HCT116 (cell line): Measurements from ENCODE around the gene SGTB. TPM values are rescaled to one million over a fixed set of nuclear protein-coding genes. Genes with fewer than 3 reads are reported as not detected.

Experiments
- ATAC-seq: fragments of 200-7000 bp; cut with Tn5 transposase; 2 replicates; pipeline ENCODE4 v1.9.1; 2020; ENCODE audit warnings: mild to moderate bottlenecking, moderate library complexity
- BruUV-seq: library from RNA; stranded (reverse); fragments of 400-500 nt; replicated peaks from 2 replicates; lab custom pipeline; 2021; lab: Mats Ljungman, UMichigan
- CTCF ChIA-PET: fragments of 300-600 bp; sonication (Branson Sonifier 250); formaldehyde crosslinking; loops from one replicate; lab custom pipeline; 2021; ENCODE audit warnings: antibody characterized with exemption; lab: Charles Lee
- POLR2A ChIA-PET: fragments of 300-600, 350-600 bp; sonication (Branson Sonifier 250); formaldehyde crosslinking; loops from one replicate; lab custom pipeline; 2021; ENCODE audit warnings: antibody characterized with exemption; lab: Charles Lee
- RAD21 ChIA-PET, 2 experiments: fragments of 300-600 bp; sonication (Branson Sonifier 250); formaldehyde crosslinking; loops; one replicate each; lab custom pipeline; 2023; ENCODE audit warnings: low total read pairs in 2 of 2; ENCODE audit not compliant: uncharacterized antibody in 2 of 2, unreplicated experiment in 2 of 2, low non-redundant PET in 1 of 2; lab: Charles Lee
- DNase-seq: peaks from one replicate; pipeline ENCODE4 v3.0.0-alpha.2; 2010; ENCODE audit warnings: low read depth, low spot score
- H2AFZ ChIP-seq: fragments of 200-600 bp; shearing (Covaris generic), sonication (generic); 2 replicates; pipeline ENCODE4 v1.6.1; 2017; ENCODE audit warnings: low read depth, mixed run types, mixed read lengths, antibody characterized with exemption, low read length; ENCODE audit not compliant: poor library complexity, severe bottlenecking
- H3K27ac ChIP-seq: 2 replicates; pipeline ENCODE4 v1.5.1; 2012; ENCODE audit warnings: low read depth, low read length
- H3K27me3 ChIP-seq: fragments of 200-600 bp; sonication (generic); 2 replicates; pipeline ENCODE4 v1.6.1; 2016; ENCODE audit warnings: mixed run types, low read length, mixed read lengths; ENCODE audit not compliant: insufficient read depth
- H3K36me3 ChIP-seq, 2 experiments: fragments of 200-500 bp in 1 of 2; fragments of 200-600 bp in 1 of 2; sonication (Bioruptor generic) in 1 of 2; sonication (generic) in 1 of 2; 2 replicates each; pipeline versions ENCODE4 v1.5.1 to v1.6.1; 2014 to 2016; ENCODE audit warnings: low read length in 2 of 2, inconsistent platforms in 1 of 2, mixed read lengths in 1 of 2, mixed run types in 1 of 2; ENCODE audit not compliant: insufficient read depth in 2 of 2, control insufficient read depth in 1 of 2
- H3K4me1 ChIP-seq, 2 experiments: fragments of 200-600 bp in 1 of 2; sonication (generic) in 1 of 2; 2 replicates each; pipeline versions ENCODE4 v1.5.1 to v1.6.1; 2012 to 2017; ENCODE audit warnings: low read length in 2 of 2, inconsistent platforms in 1 of 2, mild to moderate bottlenecking in 1 of 2, mixed read lengths in 1 of 2, mixed run types in 1 of 2, moderate library complexity in 1 of 2; ENCODE audit not compliant: insufficient read depth in 2 of 2, control insufficient read depth in 1 of 2
- H3K4me2 ChIP-seq: fragments of 200-600 bp; sonication (generic); 2 replicates; pipeline ENCODE4 v1.6.1; 2017; ENCODE audit warnings: mixed run types, low read length, mixed read lengths
- H3K4me3 ChIP-seq, 2 experiments: fragments of 200-600 bp in 1 of 2; sonication (generic) in 1 of 2; replicated peaks in 1 of 2; 2 replicates each; pipeline ENCODE4 v1.5.1; 2011 to 2016; ENCODE audit warnings: low read length in 2 of 2, control low read depth in 1 of 2, low read depth in 1 of 2, mild to moderate bottlenecking in 1 of 2, mixed read lengths in 1 of 2, mixed run types in 1 of 2
- H3K79me2 ChIP-seq: fragments of 200-600 bp; sonication (generic); 2 replicates; pipeline ENCODE4 v1.6.1; 2017; ENCODE audit warnings: mild to moderate bottlenecking, mixed run types, low read length, moderate library complexity, mixed read lengths; ENCODE audit not compliant: insufficient read depth
- H3K9ac ChIP-seq: fragments of 200-600 bp; sonication (generic); 2 replicates; pipeline ENCODE4 v1.6.1; 2016; ENCODE audit warnings: low read length, mixed read lengths
- H3K9me2 ChIP-seq: fragments of 200-600 bp; sonication (generic), shearing (Covaris generic); 2 replicates; pipeline ENCODE4 v1.6.1; 2017; ENCODE audit warnings: mixed run types, mild to moderate bottlenecking, moderate library complexity; ENCODE audit not compliant: insufficient read depth
- H3K9me3 ChIP-seq, 2 experiments: fragments of 200-500 bp in 1 of 2; fragments of 200-600 bp in 1 of 2; sonication (Bioruptor generic) in 1 of 2; sonication (generic) in 1 of 2; 2 replicates each; pipeline ENCODE4 v1.6.1; 2014 to 2017; ENCODE audit warnings: low read length in 2 of 2, mixed read lengths in 2 of 2, inconsistent platforms in 1 of 2, low read depth in 1 of 2, mild to moderate bottlenecking in 1 of 2, mixed run types in 1 of 2, moderate library complexity in 1 of 2; ENCODE audit not compliant: control insufficient read depth in 1 of 2, insufficient read depth in 1 of 2
- H4K20me1 ChIP-seq: fragments of 200-600 bp; sonication (generic), shearing (Covaris generic); 2 replicates; pipeline ENCODE4 v1.6.1; 2017; ENCODE audit warnings: mixed run types, mild to moderate bottlenecking, moderate library complexity; ENCODE audit not compliant: insufficient read depth
- ATF3 ChIP-seq: IDR thresholded peaks from 2 replicates; pipeline ENCODE4 v1.6.1; 2012
- CEBPB ChIP-seq: IDR thresholded peaks from 2 replicates; pipeline ENCODE4 v1.6.1; 2012; ENCODE audit warnings: low read depth
- ELF1 ChIP-seq: IDR thresholded peaks from 2 replicates; pipeline ENCODE4 v1.6.1; 2012; ENCODE audit warnings: low read depth, borderline replicate concordance
- JUND ChIP-seq: IDR thresholded peaks from 2 replicates; pipeline ENCODE4 v1.6.1; 2012
- MAX ChIP-seq: IDR thresholded peaks from 2 replicates; pipeline ENCODE4 v1.6.1; 2012
- POLR2AphosphoS5 ChIP-seq: IDR thresholded peaks from 2 replicates; pipeline ENCODE4 v1.6.1; 2011; ENCODE audit warnings: mild to moderate bottlenecking, low read depth, low read length, moderate library complexity
- RAD21 ChIP-seq: IDR thresholded peaks from 2 replicates; pipeline ENCODE4 v1.6.1; 2012; ENCODE audit warnings: low read depth, mild to moderate bottlenecking
- REST ChIP-seq: IDR thresholded peaks from 2 replicates; pipeline ENCODE4 v1.6.1; 2012; ENCODE audit warnings: low read depth
- SIN3A ChIP-seq: IDR thresholded peaks from 2 replicates; pipeline ENCODE4 v1.6.1; 2012; ENCODE audit warnings: low read depth
- TCF7L2 ChIP-seq: IDR thresholded peaks from 2 replicates; pipeline ENCODE4 v1.7.0; 2011; ENCODE audit warnings: borderline replicate concordance, inconsistent platforms; ENCODE audit not compliant: insufficient read depth, insufficient read length; ENCODE audit errors: extremely low read depth
- YY1 ChIP-seq: IDR thresholded peaks from 2 replicates; pipeline ENCODE4 v1.6.1; 2011; ENCODE audit warnings: low read length, low read depth, moderate library complexity, mild to moderate bottlenecking; ENCODE audit not compliant: insufficient replicate concordance; ENCODE audit errors: extremely low read depth
- ZBTB33 ChIP-seq: IDR thresholded peaks from 2 replicates; pipeline ENCODE4 v1.6.1; 2011; ENCODE audit warnings: mild to moderate bottlenecking, low read length, moderate library complexity; ENCODE audit not compliant: insufficient replicate concordance; ENCODE audit errors: extremely low read depth
- ZNF274 ChIP-seq: fragments of 200-500 bp; sonication (Bioruptor generic); IDR thresholded peaks from 2 replicates; pipeline ENCODE4 v1.6.1; 2014; ENCODE audit warnings: mild to moderate bottlenecking, low read depth, low read length, inconsistent platforms
- intact Hi-C: fragments of 100-400 bp; cut with micrococcal nuclease; formaldehyde crosslinking; loops from 2 replicates; pipeline ENCODE4 v1.10.0; 2022
- total RNA-seq: library from RNA; stranded (reverse); gene quantifications from one replicate; pipeline ENCODE4 v1.2.1, GENCODE V29; 2021; ENCODE audit not compliant: unreplicated experiment

Gene SGTB
- total RNA-seq, 1 experiment from 2014 or later: 12.6 TPM

GRCh38 chr5:65699338-65699737 is 22.6 kb downstream of the SGTB start:
- ChIA-PET RAD21 (no interaction called here), CTCF (no interaction called here)
- intact Hi-C loops: no loop called here

More at GRCh38 chr5:65699338-65699737, 22.6 kb downstream of the SGTB start:
- POLR2A ChIA-PET: no interaction called here
- Histone ChIP-seq H4K20me1 (no peaks in the 10 kb centered on the region), H3K9ac (no peak overlapping the region), H3K4me1 (no peaks in the 10 kb centered on the region), H3K4me3 (no peak overlapping the region), H3K9me3 (no peaks in the 10 kb centered on the region), H3K27ac (no peak overlapping the region), H2AFZ (no peak overlapping the region), H3K4me2 (no peak overlapping the region), H3K9me2 (no peaks in the 10 kb centered on the region), H3K27me3 (no peaks in the 10 kb centered on the region), H3K36me3 (no peaks in the 10 kb centered on the region), H3K79me2 (no peaks in the 10 kb centered on the region)
- DNase-seq (no peak), ATAC-seq (no peak)
- TF ChIP-seq YY1 (no peak), ZNF274 (no peak), CEBPB (no peak), ATF3 (no peak), ZBTB33 (no peak), TCF7L2 (no peak), REST (no peak), MAX (no peak), SIN3A (no peak), ELF1 (no peak), RAD21 (no peak), POLR2AphosphoS5 (no peak), JUND (no peak)
- no TSS peak for BruUV-seq
